Neural progenitor cell (in vitro differentiated cells): ENCODE measurements around the gene RBM25.

Source experiments
- EZH2 ChIP-seq: fragments of 200-600 bp; sonication (generic); IDR thresholded peaks from 2 replicates; pipeline ENCODE4 v1.6.1; 2017; ENCODE audit warnings: antibody characterized with exemption, mild to moderate bottlenecking, moderate library complexity
- EZH2phosphoT487 ChIP-seq: fragments of 200-600 bp; sonication (generic); IDR thresholded peaks from 2 replicates; pipeline ENCODE4 v1.6.1; 2017; ENCODE audit warnings: antibody characterized with exemption
- TF ChIP-seq, protein P1 (sequence below): fragments of 200-600 bp; sonication (generic); IDR thresholded peaks from 2 replicates; pipeline ENCODE4 v1.5.1; 2017; ENCODE audit warnings: antibody characterized with exemption, mild to moderate bottlenecking

DNA sequence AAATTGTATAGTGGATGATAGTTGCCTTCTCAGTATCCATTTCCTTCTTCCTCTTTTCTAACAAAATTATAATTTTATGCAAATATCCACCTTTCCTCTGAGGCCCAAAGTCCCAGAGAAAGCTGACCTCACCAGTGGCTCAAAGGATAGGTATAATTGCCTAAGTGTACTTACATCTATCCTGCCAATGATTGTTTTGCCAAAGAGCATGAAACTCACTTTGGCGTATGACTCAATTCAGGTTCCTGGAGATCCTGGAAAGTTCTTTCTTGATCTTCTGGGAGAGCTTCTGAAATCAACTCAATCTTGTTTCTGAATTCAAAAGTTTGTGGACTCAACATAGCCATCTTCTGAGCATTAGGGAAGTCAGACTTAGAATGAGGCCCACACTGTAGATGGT is 10.5 kb upstream of the RBM25 start:
- TF ChIP-seq, protein P1, sequence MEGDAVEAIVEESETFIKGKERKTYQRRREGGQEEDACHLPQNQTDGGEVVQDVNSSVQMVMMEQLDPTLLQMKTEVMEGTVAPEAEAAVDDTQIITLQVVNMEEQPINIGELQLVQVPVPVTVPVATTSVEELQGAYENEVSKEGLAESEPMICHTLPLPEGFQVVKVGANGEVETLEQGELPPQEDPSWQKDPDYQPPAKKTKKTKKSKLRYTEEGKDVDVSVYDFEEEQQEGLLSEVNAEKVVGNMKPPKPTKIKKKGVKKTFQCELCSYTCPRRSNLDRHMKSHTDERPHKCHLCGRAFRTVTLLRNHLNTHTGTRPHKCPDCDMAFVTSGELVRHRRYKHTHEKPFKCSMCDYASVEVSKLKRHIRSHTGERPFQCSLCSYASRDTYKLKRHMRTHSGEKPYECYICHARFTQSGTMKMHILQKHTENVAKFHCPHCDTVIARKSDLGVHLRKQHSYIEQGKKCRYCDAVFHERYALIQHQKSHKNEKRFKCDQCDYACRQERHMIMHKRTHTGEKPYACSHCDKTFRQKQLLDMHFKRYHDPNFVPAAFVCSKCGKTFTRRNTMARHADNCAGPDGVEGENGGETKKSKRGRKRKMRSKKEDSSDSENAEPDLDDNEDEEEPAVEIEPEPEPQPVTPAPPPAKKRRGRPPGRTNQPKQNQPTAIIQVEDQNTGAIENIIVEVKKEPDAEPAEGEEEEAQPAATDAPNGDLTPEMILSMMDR = no peak
- TF ChIP-seq EZH2 (no peak), EZH2phosphoT487 (no peak)
